ENCODE measurements around the gene ZSWIM1. TPM values are rescaled to one million over a fixed set of nuclear protein-coding genes. Genes with fewer than 3 reads are reported as not detected.
"Not testable (repeated sequence)": the region's sequence is repeated elsewhere in the genome, so short reads cannot be mapped to it uniquely, and the experiment has no call there.

The ZSWIM1 gene
- total RNA-seq, 1 donor from 2014 or later: 7.9 TPM

- H3K4me1 Mint-ChIP-seq (ENCODE audit: low read depth): peaks cover 8% of the 10 kb centered on the region
- H3K36me3 Mint-ChIP-seq (ENCODE audit: low read depth): no peaks in the 10 kb centered on the region
- no peak for TF ChIP-seq CTCF (IDR thresholded peaks at IDR 0.05)
- H3K27ac Mint-ChIP-seq (ENCODE audit: unreplicated experiment): no peak overlapping the region
- no peak for DNase-seq (ENCODE audit: low spot score)
- no peak overlapping the region for H3K4me3 Mint-ChIP-seq (ENCODE audit: unreplicated experiment)
- no peaks in the 10 kb centered on the region for H3K27me3 Mint-ChIP-seq (ENCODE audit: low read depth)
- no peaks in the 10 kb centered on the region for H3K9me3 Mint-ChIP-seq (ENCODE audit: low read depth)
These were observed 13.8 kb upstream of the ZSWIM1 start for GRCh38 chr20:45867136-45867818.

GRCh38 chr20:45867819-45868176, 13.2 kb upstream of the ZSWIM1 start:
- no peaks in the 10 kb centered on the region for H3K9me3 Mint-ChIP-seq (ENCODE audit: low read depth)
- no peaks in the 10 kb centered on the region for H3K27me3 Mint-ChIP-seq (ENCODE audit: low read depth)
- no peak for TF ChIP-seq CTCF (IDR thresholded peaks at IDR 0.05)
- DNase-seq (ENCODE audit: low spot score): no peak
- peaks cover 8% of the 10 kb centered on the region for H3K4me1 Mint-ChIP-seq (ENCODE audit: low read depth)
- H3K36me3 Mint-ChIP-seq (ENCODE audit: low read depth): no peaks in the 10 kb centered on the region
- H3K4me3 Mint-ChIP-seq (ENCODE audit: unreplicated experiment): no peak overlapping the region
- H3K27ac Mint-ChIP-seq (ENCODE audit: unreplicated experiment): no peak overlapping the region

- Mint-ChIP-seq H3K4me1 (ENCODE audit: low read depth) (peaks cover 6% of the 10 kb centered on the region), H3K36me3 (ENCODE audit: low read depth) (peaks cover 5% of the 10 kb centered on the region), H3K27ac (ENCODE audit: unreplicated experiment) (no peak overlapping the region), H3K4me3 (ENCODE audit: unreplicated experiment) (no peak overlapping the region), H3K9me3 (ENCODE audit: low read depth) (no peaks in the 10 kb centered on the region), H3K27me3 (ENCODE audit: low read depth) (no peaks in the 10 kb centered on the region)
- no peak for TF ChIP-seq CTCF (IDR thresholded peaks at IDR 0.05)
- no peak for DNase-seq (ENCODE audit: low spot score)
These were observed 8.4 kb upstream of the ZSWIM1 start for GRCh38 chr20:45872626-45873025.

GRCh38 chr20:45873409-45874103, 7.5 kb upstream of the ZSWIM1 start:
- TF ChIP-seq CTCF (IDR thresholded peaks at IDR 0.05): no peak
- Mint-ChIP-seq H3K36me3 (ENCODE audit: low read depth) (peaks cover 5% of the 10 kb centered on the region), H3K27ac (ENCODE audit: unreplicated experiment) (no peak overlapping the region), H3K27me3 (ENCODE audit: low read depth) (no peaks in the 10 kb centered on the region), H3K9me3 (ENCODE audit: low read depth) (no peaks in the 10 kb centered on the region), H3K4me3 (ENCODE audit: unreplicated experiment) (no peak overlapping the region), H3K4me1 (ENCODE audit: low read depth) (no peaks in the 10 kb centered on the region)
- DNase-seq (ENCODE audit: low spot score): no peak

- not testable (repeated sequence) for H3K27ac Mint-ChIP-seq (ENCODE audit: unreplicated experiment); H3K9me3 Mint-ChIP-seq (ENCODE audit: low read depth); H3K4me3 Mint-ChIP-seq (ENCODE audit: unreplicated experiment); DNase-seq (ENCODE audit: low spot score); H3K36me3 Mint-ChIP-seq (ENCODE audit: low read depth); H3K4me1 Mint-ChIP-seq (ENCODE audit: low read depth); H3K27me3 Mint-ChIP-seq (ENCODE audit: low read depth)
These were observed 6.9 kb upstream of the ZSWIM1 start for GRCh38 chr20:45874104-45874481.

GRCh38 chr20:45874576-45874975, 6.5 kb upstream of the ZSWIM1 start:
- Mint-ChIP-seq H3K4me1 (ENCODE audit: low read depth) (no peaks in the 10 kb centered on the region), H3K9me3 (ENCODE audit: low read depth) (no peaks in the 10 kb centered on the region), H3K27me3 (ENCODE audit: low read depth) (no peaks in the 10 kb centered on the region), H3K27ac (ENCODE audit: unreplicated experiment) (no peak overlapping the region), H3K4me3 (ENCODE audit: unreplicated experiment) (no peak overlapping the region), H3K36me3 (ENCODE audit: low read depth) (peaks cover 5% of the 10 kb centered on the region)
- no peak for TF ChIP-seq CTCF (IDR thresholded peaks at IDR 0.05)
- no peak for DNase-seq (ENCODE audit: low spot score)
